HEK293 (cell line): ENCODE data around the gene CPNE4.

Experiments
- FEZF1 ChIP-seq: fragments of 450-650 bp; formaldehyde crosslinking; IDR thresholded peaks from 2 replicates; pipeline ENCODE4 v1.5.1; 2016; ENCODE audit warnings: missing biosample characterization, missing genetic modification characterization
- GLI2 ChIP-seq: fragments of 450-650 bp; formaldehyde crosslinking; IDR thresholded peaks from 2 replicates; pipeline ENCODE4; 2017; ENCODE audit warnings: missing biosample characterization, missing genetic modification characterization, low read depth, borderline replicate concordance
- GLIS1 ChIP-seq: fragments of 450-650 bp; formaldehyde crosslinking; IDR thresholded peaks from 2 replicates; pipeline ENCODE4 v1.5.1; 2016; ENCODE audit warnings: missing biosample characterization, missing genetic modification characterization
- PRDM4 ChIP-seq: fragments of 450-650 bp; formaldehyde crosslinking; IDR thresholded peaks from 2 replicates; pipeline ENCODE4 v1.5.1; 2017; ENCODE audit warnings: missing biosample characterization, missing genetic modification characterization
- TSHZ1 ChIP-seq: fragments of 450-650 bp; formaldehyde crosslinking; IDR thresholded peaks from 2 replicates; pipeline ENCODE4 v1.5.1; 2016; ENCODE audit warnings: missing biosample characterization, missing genetic modification characterization, borderline replicate concordance
- YY1 ChIP-seq: fragments of 450-650 bp; formaldehyde crosslinking; IDR thresholded peaks from 2 replicates; pipeline ENCODE4 v1.5.1; 2018; ENCODE audit warnings: missing biosample characterization, missing genetic modification characterization
- ZBTB17 ChIP-seq: fragments of 450-650 bp; formaldehyde crosslinking; IDR thresholded peaks from 2 replicates; pipeline ENCODE4 v1.5.1; 2016; ENCODE audit warnings: missing biosample characterization, missing genetic modification characterization
- ZBTB21 ChIP-seq: fragments of 450-650 bp; formaldehyde crosslinking; IDR thresholded peaks from 2 replicates; pipeline ENCODE4 v1.5.1; 2017; ENCODE audit warnings: missing biosample characterization, missing genetic modification characterization
- ZNF10 ChIP-seq: fragments of 450-650 bp; formaldehyde crosslinking; IDR thresholded peaks from 2 replicates; pipeline ENCODE4 v1.5.1; 2017; ENCODE audit warnings: missing biosample characterization, missing genetic modification characterization
- ZNF114 ChIP-seq: fragments of 450-650 bp; formaldehyde crosslinking; IDR thresholded peaks from 2 replicates; pipeline ENCODE4 v1.5.0; 2017; ENCODE audit warnings: missing biosample characterization, missing genetic modification characterization
- ZNF132 ChIP-seq: fragments of 450-650 bp; formaldehyde crosslinking; IDR thresholded peaks from 2 replicates; pipeline ENCODE4 v1.5.1; 2017; ENCODE audit warnings: missing biosample characterization, missing genetic modification characterization, borderline replicate concordance
- ZNF133 ChIP-seq: fragments of 450-650 bp; formaldehyde crosslinking; IDR thresholded peaks from 2 replicates; pipeline ENCODE4 v1.5.1; 2016; ENCODE audit warnings: missing biosample characterization, missing genetic modification characterization
- ZNF140 ChIP-seq: fragments of 450-650 bp; formaldehyde crosslinking; IDR thresholded peaks from 2 replicates; pipeline ENCODE4 v1.5.1; 2016; ENCODE audit warnings: missing biosample characterization, missing genetic modification characterization
- ZNF157 ChIP-seq: fragments of 450-650 bp; formaldehyde crosslinking; IDR thresholded peaks from 2 replicates; pipeline ENCODE4 v1.5.1; 2016; ENCODE audit warnings: missing biosample characterization, missing genetic modification characterization
- ZNF16 ChIP-seq: fragments of 450-650 bp; formaldehyde crosslinking; IDR thresholded peaks from 2 replicates; pipeline ENCODE4 v1.5.1; 2016; ENCODE audit warnings: low read depth, missing biosample characterization, missing genetic modification characterization
- ZNF169 ChIP-seq: fragments of 450-650 bp; formaldehyde crosslinking; IDR thresholded peaks from 2 replicates; pipeline ENCODE4 v1.5.1; 2016; ENCODE audit warnings: missing biosample characterization, missing genetic modification characterization
- ZNF18 ChIP-seq: fragments of 450-650 bp; formaldehyde crosslinking; IDR thresholded peaks from 2 replicates; pipeline ENCODE4 v1.5.1; 2016; ENCODE audit warnings: missing biosample characterization, missing genetic modification characterization
- ZNF184 ChIP-seq: fragments of 450-650 bp; IDR thresholded peaks from 2 replicates; pipeline ENCODE4 v1.5.1; 2018; ENCODE audit warnings: missing biosample characterization, mild to moderate bottlenecking, missing genetic modification characterization
- ZNF19 ChIP-seq: fragments of 450-650 bp; formaldehyde crosslinking; IDR thresholded peaks from 2 replicates; pipeline ENCODE4; 2016; ENCODE audit warnings: missing biosample characterization, missing genetic modification characterization, low read depth
- ZNF214 ChIP-seq: fragments of 450-650 bp; formaldehyde crosslinking; IDR thresholded peaks from 2 replicates; pipeline ENCODE4 v1.5.1; 2017; ENCODE audit warnings: missing biosample characterization, mild to moderate bottlenecking, missing genetic modification characterization, borderline replicate concordance
- ZNF24 ChIP-seq: fragments of 450-650 bp; formaldehyde crosslinking; IDR thresholded peaks from 2 replicates; pipeline ENCODE4 v1.5.1; 2016; ENCODE audit warnings: missing biosample characterization, missing genetic modification characterization
- ZNF248 ChIP-seq: fragments of 450-650 bp; formaldehyde crosslinking; IDR thresholded peaks from 2 replicates; pipeline ENCODE4 v1.5.1; 2017; ENCODE audit warnings: missing biosample characterization, missing genetic modification characterization
- ZNF311 ChIP-seq: fragments of 450-650 bp; formaldehyde crosslinking; IDR thresholded peaks from 2 replicates; pipeline ENCODE4 v1.5.1; 2017; ENCODE audit warnings: missing biosample characterization, missing genetic modification characterization, borderline replicate concordance
- ZNF398 ChIP-seq: fragments of 450-650 bp; formaldehyde crosslinking; IDR thresholded peaks from 2 replicates; pipeline ENCODE4 v1.5.1; 2017; ENCODE audit warnings: missing biosample characterization, missing genetic modification characterization
- ZNF433 ChIP-seq: fragments of 450-650 bp; formaldehyde crosslinking; IDR thresholded peaks from 2 replicates; pipeline ENCODE4 v1.5.1; 2016; ENCODE audit warnings: missing biosample characterization, missing genetic modification characterization, low read depth
- ZNF529 ChIP-seq: fragments of 450-650 bp; formaldehyde crosslinking; IDR thresholded peaks from 2 replicates; pipeline ENCODE4 v1.5.1; 2017; ENCODE audit warnings: missing genetic modification characterization, missing biosample characterization; ENCODE audit not compliant: insufficient replicate concordance
- ZNF544 ChIP-seq: fragments of 450-650 bp; formaldehyde crosslinking; IDR thresholded peaks from 2 replicates; pipeline ENCODE4 v1.5.0; 2017; ENCODE audit warnings: missing biosample characterization, missing genetic modification characterization
- ZNF561 ChIP-seq: fragments of 450-650 bp; IDR thresholded peaks from 2 replicates; pipeline ENCODE4 v1.5.1; 2018; ENCODE audit warnings: missing biosample characterization, missing genetic modification characterization, borderline replicate concordance
- ZNF610 ChIP-seq: fragments of 450-650 bp; formaldehyde crosslinking; IDR thresholded peaks from 2 replicates; pipeline ENCODE4 v1.5.1; 2016; ENCODE audit warnings: missing biosample characterization, missing genetic modification characterization, borderline replicate concordance
- ZNF624 ChIP-seq: fragments of 450-650 bp; formaldehyde crosslinking; IDR thresholded peaks from 2 replicates; pipeline ENCODE4 v1.5.1; 2017; ENCODE audit warnings: missing biosample characterization, missing genetic modification characterization
- ZNF629 ChIP-seq: fragments of 450-650 bp; formaldehyde crosslinking; IDR thresholded peaks from 2 replicates; pipeline ENCODE4 v1.5.1; 2017; ENCODE audit warnings: missing biosample characterization, missing genetic modification characterization
- ZNF658 ChIP-seq: fragments of 450-650 bp; formaldehyde crosslinking; IDR thresholded peaks from 2 replicates; pipeline ENCODE4; 2016; ENCODE audit warnings: missing biosample characterization, missing genetic modification characterization
- ZNF76 ChIP-seq: fragments of 450-650 bp; formaldehyde crosslinking; IDR thresholded peaks from 2 replicates; pipeline ENCODE4; 2016; ENCODE audit warnings: low read depth, missing biosample characterization, missing genetic modification characterization, borderline replicate concordance

CPNE4 gene

GRCh38 chr3:131795390-131796090, 239.3 kb downstream of the CPNE4 start (continued):
- TF ChIP-seq ZNF76 (tag by site-specific recombination) (no peak), ZNF18 (no peak), ZBTB21 (tag by site-specific recombination) (peak; percentile 38; the same call in 1 of the 2 replicates), ZNF157 (no peak), TSHZ1 (no peak), ZNF114 (no peak), ZNF658 (tag by site-specific recombination) (no peak), GLI2 (tag by site-specific recombination) (no peak), FEZF1 (peak; percentile 91), GLIS1 (tag by site-specific recombination) (no peak), ZNF629 (tag by site-specific recombination) (no peak), ZNF132 (no peak), ZBTB17 (no peak), ZNF214 (no peak), ZNF624 (tag by site-specific recombination) (no peak), ZNF169 (tag by site-specific recombination) (no peak), ZNF24 (tag by site-specific recombination) (0 out of 2 replicates have a peak, but pooled peaks have one; percentile 20), ZNF10 (tag by site-specific recombination) (no peak), YY1 (tag by site-specific recombination) (no peak), PRDM4 (tag by site-specific recombination) (no peak), ZNF311 (tag by site-specific recombination) (no peak), ZNF433 (tag by site-specific recombination) (no peak), ZNF16 (no peak), ZNF610 (tag by site-specific recombination) (no peak), ZNF133 (tag by site-specific recombination) (no peak), ZNF529 (tag by site-specific recombination) (no peak), ZNF19 (no peak), ZNF398 (tag by site-specific recombination) (no peak), ZNF248 (tag by site-specific recombination) (no peak), ZNF140 (tag by site-specific recombination) (no peak), ZNF561 (tag by site-specific recombination) (no peak), ZNF184 (tag by site-specific recombination) (no peak), ZNF544 (tag by site-specific recombination) (no peak)
